RPMI8226 (cell line): Measurements from ENCODE around the gene PLEKHJ1.

Source experiments
- DNase-seq: peaks from one replicate; pipeline ENCODE4 v3.0.0-alpha.2; 2015

Gene PLEKHJ1

DNA sequence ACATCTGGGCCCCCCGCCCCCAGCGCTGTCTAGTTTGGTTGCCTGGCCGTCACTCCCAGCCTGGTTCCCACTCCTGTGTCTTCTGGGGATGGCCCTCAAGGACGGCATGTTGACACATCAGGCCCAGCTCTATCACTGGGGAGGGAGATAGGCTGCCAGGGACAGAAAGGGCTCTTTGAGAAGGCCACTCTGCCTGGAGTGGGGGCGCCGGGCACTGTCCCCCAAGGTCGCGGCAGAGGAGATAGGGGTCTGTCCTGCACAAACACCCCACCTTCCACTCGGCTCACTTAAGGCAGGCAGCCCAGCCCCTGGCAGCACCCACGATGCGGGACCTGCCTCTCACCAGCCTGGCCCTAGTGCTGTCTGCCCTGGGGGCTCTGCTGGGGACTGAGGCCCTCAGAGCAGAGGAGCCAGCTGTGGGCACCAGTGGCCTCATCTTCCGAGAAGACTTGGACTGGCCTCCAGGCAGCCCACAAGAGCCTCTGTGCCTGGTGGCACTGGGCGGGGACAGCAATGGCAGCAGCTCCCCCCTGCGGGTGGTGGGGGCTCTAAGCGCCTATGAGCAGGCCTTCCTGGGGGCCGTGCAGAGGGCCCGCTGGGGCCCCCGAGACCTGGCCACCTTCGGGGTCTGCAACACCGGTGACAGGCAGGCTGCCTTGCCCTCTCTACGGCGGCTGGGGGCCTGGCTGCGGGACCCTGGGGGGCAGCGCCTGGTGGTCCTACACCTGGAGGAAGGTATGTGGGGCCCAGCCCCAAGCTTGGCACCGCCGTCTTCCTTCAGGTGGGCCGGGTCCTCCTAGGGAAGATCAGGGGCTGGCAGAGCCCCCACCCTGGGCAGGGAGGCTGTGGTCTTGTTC is 13.1 kb upstream of the PLEKHJ1 start, which contains the start of gene AMH:
Gene AMH, plus strand, starts transcription at position 314 of the 857 bp plus-strand sequence. Its CDS starts 10 bp downstream, at position 324.
- no peak for DNase-seq

DNA sequence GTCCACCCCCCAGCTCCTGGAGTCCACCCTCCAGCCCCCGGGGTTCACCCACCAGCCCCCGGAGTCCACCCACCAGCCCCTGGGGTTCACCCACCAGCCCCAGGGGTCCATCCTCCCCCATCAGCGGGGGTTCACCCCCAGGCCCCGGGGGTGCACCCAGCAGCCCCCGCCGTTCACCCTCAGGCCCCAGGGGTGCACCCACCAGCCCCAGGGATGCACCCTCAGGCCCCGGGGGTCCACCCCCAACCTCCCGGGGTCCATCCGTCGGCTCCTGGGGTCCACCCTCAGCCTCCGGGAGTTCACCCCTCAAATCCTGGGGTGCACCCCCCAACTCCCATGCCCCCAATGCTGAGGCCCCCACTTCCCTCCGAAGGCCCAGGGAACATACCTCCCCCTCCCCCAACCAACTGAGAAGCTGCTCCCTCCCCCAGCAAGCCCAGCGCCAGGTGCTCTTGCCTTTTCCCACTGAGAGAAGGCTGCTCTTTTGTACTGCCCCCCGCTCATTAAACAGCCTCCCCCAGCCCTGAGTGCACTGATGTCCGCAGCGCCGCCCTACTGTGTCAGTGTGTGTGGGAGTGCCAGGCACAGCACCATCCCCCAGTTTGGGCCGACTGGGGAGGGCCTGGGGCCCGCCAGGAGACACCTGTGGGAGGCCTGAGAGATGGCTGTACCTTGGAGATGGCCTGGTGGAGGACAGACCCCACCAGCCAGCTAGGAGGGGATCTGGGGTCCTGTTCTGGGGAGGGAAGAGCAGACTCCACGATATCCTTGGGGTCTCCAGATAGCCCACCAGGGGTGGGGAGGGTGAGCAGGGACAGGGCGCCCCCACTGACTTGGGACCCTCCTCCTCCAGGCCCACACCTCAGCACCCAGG is 12.2 kb upstream of the PLEKHJ1 start:
- DNase-seq: no peak

DNA sequence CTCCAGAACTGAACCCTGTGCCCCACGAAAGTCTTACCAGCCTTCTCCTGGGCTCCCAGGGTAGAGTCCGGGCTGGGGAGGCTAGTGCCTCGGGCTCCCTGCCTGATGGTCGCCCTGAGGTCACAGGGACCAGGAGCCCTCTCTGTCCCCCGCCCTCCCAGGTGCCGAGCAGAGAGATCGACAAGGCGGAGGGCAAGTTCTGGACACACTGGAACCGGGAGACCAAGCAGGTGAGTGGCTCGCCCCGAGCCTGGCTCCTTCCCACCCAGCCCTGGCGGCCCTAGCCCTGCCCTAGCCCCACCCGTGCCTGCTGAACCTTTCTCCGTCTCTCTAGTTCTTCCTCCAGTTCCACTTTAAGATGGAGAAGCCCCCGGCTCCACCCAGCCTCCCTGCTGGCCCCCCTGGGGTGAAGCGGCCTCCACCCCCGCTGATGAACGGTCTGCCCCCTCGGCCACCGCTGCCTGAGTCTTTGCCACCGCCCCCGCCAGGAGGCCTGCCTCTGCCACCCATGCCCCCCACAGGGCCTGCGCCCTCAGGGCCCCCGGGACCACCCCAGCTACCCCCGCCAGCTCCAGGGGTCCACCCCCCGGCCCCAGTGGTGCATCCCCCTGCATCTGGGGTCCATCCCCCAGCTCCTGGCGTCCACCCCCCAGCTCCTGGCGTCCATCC is 11.4 kb upstream of the PLEKHJ1 start:
- DNase-seq: no peak

DNA sequence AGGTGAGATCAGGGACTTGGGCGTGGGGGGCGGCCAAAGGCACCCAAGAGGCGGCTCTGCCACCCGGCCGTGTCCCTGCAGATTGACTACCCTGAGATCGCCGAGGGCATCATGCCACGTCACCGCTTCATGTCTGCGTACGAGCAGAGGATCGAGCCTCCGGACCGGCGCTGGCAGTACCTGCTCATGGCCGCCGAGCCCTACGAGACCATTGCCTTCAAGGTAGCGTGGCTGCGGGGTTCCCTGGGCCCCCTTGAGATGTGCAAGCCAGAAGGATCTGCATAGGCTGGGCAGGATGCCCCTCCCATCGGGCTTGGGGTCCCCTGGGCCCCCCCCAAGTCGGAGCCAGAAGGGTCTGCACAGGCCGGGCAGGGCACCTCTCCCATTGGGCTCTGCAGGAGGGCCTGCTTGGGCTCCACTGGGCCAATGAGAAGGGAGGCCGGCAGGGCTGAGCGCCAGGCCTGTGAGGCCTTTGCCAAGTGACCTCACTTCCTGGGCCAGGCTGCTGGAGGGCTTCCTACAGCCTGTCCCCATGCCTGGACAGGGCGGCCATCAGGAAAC is 10.8 kb upstream of the PLEKHJ1 start:
- no peak for DNase-seq

DNA sequence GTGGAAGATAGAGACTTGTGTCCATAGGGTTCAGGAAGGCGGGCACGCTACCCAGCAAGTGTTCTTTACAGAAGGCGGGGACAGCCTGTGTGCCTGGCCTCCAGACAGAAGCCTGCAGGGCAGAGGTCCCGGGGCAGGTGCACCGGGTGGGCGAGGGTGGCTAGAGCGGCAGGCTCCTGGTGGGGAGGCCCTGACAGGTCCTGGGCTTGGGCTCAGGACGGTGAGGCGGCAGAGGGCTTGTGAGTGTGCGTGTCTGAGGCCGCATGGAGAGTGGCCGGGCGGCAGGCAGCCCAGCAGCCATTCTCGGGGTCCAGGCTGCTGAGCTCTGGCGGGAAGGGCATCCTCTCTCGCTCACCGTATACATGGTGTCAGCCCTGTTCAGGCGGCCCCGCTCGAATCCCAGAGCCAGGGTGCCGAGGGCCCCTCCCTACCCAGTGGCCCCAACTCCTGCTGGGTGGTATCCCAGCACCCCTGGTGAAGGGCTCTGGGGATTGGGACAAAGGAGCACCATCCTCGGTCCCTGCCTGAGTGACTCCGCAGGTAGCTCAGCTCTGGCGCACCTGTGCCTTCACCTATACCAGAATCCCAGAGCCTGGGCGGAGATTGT is 10.0 kb upstream of the PLEKHJ1 start:
- no peak for DNase-seq

DNA sequence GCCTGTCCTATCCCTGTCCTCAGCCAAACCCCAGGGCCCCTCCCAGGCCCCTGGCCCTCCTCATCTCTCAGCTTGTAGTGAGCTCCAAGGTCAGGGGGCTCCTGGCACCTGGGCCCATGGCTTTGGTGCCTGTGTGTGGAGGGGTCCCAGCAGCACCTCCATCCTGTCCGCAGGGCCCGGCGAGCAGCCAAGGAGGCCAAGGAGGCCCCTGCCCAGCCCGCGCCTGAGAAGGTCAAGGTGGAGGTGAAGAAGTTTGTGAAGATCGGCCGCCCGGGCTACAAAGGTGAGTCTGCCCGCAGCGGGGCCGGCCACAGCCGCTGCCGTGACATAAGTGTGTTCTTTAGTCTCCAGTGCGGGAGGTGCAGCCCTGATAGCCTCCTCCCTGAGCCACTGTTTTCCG is 9.1 kb upstream of the PLEKHJ1 start:
- no peak for DNase-seq

DNA sequence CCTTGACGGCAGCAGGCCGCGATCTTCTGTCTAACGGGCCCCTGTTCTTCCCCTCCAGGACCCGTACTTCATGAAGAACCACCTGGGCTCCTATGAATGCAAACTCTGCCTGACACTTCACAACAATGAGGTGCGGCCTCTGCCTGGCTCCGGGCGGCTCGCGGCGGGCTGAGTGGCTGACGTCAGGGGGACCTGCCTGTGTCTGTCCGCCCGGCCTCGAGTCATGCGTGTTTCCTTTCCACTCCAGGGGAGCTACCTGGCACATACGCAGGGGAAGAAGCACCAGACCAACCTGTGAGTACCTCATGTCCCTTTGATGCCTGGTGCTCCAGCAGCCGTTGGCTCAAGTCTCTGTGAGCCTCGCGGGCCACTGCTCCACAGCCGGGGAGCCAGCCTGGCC is 8.4 kb upstream of the PLEKHJ1 start:
- DNase-seq: no peak

DNA sequence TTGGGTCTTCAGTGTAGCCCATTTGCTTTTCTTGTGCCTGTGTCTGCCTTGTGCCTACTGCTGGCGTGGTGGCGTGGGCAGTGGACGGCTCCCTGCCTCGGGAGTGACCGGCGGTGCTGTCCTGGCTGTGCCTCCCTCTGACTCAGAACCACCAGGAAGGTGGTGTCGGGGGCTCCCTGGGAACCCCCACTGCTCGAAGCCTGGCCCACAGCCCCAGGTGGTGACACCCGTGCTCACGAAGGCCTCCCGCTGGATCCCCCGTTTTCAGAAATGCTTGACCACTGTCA is 7.9 kb upstream of the PLEKHJ1 start:
- no peak for DNase-seq

DNA sequence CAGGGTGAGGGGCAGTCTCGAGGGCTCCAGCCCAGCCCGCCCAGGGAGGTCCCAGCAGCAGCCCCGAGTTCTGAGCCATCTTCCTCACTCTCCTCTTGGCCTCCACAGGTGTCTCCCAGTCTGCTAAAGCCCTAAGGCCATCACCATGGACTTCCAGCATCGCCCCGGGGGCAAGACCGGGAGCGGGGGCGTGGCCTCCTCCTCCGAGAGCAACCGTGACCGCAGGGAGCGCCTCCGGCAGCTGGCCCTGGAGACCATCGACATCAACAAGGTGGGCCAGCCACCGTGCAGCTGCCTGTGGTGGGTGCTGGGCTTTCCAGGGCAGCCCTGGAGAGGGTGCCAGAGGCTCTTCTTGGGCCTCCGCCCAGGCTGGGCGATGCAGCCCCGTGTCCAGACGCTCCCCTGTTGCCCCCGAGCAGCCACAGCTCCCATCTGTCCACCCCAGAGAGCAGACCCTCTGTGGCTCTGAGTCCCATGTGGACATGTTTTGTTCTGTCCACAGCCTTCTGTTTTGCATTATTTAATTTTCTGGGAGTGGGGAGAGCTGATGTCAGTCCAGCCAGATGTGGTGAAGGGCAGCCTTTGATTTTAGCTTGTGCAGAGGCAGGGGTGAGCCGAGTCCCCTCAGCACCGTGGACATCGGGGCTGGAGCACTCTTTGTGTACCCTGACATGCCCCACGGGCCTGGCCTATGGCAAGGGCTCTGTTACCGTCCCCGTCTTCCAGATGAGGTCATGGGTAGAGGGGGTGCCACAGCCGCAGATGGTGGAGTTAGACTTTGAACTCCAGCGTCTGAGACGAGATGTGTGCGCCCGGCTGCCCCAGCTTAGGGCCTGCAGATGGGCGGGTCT is 7.4 kb upstream of the PLEKHJ1 start:
- DNase-seq: no peak

DNA sequence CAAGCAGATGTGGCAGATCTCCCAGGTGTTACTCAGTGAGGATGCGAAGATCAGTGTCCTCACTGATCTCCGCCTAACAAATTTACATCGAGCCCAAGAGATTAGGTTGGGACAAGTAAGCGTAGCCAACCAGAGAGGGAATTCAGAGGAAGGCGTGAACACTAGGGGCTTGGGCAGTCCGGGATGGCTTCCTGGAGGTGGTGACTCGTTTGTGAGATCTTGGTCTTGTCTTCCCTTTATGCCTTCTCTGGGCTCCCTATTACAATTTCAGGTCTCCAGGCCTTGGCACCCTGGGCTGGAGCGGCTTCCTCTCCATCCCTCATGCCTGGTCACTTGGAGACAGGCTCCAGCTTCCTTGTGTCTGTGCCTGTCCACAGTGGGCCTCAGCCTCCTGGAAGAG is 6.7 kb upstream of the PLEKHJ1 start:
- no peak for DNase-seq

DNA sequence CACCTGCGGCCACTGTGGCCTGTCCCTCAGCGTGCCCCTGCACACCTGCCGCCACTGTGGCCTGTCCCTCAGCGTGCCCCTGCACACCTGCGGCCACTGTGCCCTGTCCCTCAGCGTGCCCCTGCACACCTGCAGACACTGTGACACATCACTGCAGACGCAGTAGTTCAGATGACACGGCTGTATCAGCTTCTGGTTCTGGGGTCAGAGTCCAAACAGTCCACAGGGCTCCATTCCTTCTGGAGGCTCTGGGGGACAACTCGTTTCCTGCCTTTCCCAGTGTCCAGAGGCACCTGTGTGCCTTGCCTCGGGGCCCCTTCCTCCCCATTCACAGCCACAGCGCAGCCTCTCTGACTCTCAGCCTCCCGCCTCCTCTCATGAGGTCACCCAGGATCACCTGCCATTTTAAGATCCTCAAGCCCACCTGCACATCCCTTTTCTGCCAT is 6.0 kb upstream of the PLEKHJ1 start:
- no peak for DNase-seq

DNA sequence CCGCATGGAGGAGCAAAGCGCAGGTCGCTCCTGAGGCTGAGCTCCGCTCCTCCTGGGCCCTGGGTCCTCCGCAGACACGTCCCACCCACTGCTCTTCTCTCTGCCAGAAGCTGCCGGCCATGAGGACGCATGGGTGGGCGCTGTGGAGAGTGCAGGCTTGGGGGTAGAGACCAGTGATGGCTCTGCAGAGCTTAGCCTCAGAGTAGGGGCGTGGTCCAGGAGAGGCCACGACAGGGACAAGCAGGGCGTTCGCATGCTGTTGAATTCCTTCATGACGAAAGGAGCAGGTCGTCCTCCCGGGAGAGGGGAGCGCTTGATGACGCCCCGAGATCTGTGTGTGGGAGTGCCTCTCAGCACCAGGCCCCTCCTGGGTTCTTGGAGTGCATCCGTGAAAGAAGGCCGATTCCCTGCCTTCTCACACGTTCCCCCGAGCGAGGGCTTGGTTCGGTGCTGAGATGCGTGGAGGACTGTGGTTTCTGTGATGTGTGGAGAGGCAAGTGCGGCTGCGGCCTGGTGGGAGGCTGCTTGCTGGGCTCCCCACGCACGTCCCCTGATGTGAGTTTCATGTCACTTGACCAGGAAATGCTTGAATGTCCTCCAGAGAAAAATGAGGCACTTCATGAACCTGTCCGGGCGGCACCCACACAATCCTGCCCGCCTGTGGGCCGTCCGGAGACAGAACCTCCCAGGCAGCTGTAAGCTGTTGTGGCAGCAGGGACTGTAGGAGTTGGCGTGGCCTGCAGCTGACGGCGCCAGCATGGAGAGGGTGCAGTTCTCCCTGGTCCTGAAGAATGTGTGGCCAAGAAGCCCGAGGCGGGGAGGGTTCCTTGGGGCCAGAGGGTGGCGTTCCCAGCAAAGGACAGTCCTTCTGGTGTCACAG is 5.0 kb upstream of the PLEKHJ1 start:
- DNase-seq: no peak

DNA sequence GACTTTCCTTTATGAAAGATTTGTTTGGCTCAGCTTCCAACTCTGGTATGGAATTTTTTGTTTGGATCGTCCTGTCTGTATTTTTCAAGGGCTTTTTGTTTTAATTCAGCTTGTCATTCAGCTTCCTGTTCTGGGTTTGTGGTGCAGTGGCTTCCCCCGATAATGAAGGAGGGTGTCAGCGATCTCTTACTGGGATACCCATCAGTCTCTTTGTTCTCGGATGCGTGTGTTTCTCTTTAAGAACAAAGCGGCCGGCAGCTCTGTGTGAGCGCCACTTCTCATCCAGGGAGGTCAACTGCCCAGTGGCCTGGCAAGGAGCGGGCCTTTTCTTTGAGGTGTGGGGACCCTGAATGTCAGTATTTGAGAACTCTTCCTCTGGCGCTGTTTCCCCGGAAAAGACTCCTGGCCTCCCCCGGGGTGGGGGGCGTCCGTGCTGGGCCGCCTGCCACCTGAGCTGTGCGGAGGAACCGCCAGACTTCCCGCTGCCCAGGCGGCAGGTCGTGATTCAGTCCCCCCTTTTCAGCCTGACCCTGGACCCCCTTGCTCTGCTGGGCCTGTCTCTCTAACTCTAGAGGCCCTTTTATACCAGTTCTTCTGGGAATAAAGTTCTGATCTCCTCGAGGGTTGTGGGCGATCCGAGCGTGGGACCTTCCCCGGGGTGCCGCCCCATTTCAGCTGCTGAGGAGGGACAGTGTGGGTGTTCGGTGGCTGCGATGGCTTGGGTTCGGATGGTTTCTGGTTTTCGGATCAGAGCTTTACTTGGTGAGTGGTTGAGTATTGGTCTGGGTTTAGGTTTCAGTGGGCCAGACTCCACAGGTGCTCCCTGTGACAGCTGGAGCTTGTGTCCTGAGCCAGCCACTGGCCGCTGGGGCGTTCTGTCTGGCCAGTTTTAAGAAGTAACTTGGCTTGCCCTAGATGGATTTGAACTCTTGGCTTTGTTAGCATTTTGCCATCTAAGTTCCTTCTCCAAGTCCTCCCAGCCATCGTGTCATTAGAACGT is 3.9 kb upstream of the PLEKHJ1 start:
- peak; percentile 51 for DNase-seq

DNA sequence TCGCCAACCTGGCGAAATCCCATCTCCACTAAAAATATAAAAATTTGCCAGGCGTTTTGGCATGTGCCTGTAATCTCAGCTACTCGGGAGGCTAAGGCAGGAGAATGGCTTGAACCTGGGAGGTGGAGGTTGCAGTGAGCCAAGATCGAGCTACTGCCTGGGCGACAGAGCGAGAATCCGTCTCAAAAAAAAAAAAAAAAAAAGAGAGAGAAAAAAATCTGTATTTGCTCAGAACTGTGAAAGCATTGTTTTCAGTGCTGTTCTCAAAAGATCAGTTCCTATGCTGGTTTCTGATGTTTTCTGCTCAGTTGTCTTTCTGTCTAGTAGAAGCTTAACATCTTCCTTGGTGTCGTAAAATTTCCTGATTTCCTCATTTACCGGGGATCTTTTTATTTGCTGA is 3.0 kb upstream of the PLEKHJ1 start:
- no peak for DNase-seq

DNA sequence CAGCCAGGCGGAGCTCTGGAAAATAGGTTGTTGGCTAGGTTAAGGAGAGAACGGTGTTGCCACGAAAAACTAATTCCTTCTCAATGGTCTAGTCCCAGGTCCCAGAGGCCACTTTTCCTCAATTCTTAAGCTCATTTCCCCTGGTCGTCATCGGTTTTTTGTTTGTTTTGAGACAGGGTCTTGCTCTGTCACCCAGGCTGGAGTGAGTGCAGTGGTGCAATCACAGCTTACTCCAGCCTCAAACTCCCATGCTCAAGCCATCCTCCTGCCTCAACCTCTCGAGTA is 1.7 kb upstream of the PLEKHJ1 start:
- DNase-seq: no peak

DNA sequence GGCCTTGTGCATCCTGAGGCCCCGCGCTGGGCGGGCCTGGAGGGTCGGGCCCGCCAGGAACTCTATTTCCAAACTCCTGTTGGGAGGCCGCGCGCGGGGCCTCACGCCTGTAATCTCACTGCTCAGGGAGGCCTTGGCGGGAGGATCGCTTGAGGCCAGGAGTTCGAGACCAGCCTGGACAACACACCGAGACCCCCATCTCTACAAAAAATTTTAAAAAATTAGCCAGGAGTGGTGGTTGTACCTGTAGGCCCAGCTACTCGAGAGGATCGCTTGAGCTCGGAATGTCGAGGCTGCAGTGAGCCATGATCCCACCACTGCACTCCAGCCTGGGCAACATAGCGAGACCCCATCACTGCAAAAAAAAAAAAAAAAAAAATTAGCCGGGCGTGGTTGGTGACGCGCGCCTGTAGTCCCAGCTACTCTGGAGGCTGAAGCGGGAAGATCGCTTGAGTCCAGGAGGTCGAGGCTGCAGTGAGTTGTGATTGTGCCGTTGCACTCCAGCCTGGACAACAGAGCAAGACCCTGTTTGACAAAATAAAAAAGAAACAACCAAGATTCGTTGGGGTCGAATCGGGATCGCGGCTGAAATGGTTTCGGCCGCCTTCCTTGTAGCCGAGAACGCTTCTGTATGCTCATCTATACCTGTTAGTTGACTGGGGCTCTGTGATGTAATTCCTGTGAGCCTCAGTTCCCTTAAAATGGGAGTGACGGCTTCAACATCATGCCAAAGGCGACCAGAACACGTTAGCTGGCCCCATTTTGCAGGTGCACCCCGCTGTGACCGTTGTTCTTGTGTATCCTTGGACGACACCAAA is 1.1 kb upstream of the PLEKHJ1 start:
- DNase-seq: no peak

DNA sequence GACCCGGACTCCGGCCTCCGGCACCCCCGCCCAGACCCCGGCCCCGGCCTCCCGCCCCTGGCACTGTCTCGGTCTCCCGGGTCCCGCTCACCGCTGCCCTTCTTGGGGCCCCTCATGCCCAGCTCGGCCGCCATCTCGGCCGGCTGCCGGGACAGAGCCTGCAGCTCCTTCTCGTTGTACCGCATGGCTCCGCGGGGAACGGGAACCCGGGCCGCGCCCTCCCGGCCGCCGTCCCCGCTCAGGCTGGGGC is 140 bp downstream of the PLEKHJ1 start:
- DNase-seq: no peak

DNA sequence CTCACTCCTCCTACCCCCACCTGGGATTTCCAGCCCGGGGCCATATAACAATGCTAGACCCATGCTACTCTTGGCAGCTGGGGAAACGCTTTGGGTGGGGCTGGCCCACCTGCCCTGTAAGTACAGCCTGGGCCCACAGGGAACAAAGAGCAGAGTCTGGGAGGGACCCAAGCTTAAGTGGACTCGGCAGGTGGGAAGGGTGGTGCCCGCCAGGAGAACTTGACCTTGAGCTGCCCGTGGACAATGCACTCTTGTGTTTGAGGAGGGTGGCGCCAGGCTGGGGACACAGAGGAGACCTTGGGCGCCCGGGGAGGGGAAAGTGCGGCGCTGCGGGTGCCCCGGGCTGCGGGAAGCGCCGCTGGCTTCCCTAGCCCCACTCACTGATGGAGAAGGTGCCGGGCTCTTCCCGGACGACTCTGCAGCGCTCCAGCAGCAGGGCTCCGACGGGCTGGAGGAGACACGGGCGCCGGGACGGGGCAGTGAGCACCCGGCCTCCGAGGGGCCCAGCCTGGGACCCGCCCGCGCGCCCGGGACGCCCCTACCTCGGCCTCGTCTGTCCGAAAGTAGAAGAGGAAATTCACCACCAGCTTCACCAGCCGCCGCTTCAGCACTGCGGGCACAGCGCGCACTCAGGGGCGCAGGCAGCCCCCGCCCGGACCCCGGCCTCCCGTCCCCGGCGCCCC is 607 bp downstream of the PLEKHJ1 start:
- DNase-seq: peak; percentile 48

DNA sequence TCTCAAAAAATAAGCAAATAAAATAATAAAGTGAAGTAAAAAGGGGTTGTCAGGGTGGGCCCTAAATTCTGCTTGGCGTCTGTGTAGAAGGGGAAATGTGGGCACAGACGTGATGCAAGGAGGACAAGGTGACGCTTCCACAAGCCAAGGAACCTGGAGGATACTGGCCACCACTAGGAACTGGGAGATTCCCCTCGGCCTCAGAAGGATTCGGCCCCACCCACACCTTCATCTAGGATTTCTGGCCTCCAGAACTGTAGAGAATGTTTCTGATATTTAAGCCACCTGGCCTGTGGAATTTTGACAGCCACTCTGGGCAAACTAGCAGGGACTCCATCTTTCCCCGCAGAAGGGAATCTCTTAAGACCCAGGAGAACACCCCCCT is 1.1 kb downstream of the PLEKHJ1 start:
- no peak for DNase-seq
